ENCODE data around the gene SAA4. TPM values are rescaled to one million over a fixed set of nuclear protein-coding genes. Genes with fewer than 3 reads are reported as not detected.
"Not testable (repeated sequence)": the region's sequence is repeated elsewhere in the genome, so short reads cannot be mapped to it uniquely, and the experiment has no call there.

The SAA4 gene
- total and polyA plus RNA-seq, 10 of the 15 experiments (the other 5 are each of a cell fraction or from before 2014, with no cell fraction given) = not detected

GRCh38 chr11:18269252-18269651 lies 32.6 kb upstream of the SAA4 start:
- peaks cover 12% of the 10 kb centered on the region for H3K4me1 ChIP-seq (ENCODE audit: control insufficient read depth, insufficient read depth, low read length)
- ChIA-PET SMC1A (ENCODE audit: uncharacterized antibody, unreplicated experiment) (interaction anchor here (3.2 kb wide), 1 partner anchor 24 kb away, joined by 19 read pairs; no protein-coding TSS in a partner anchor), RAD21 (ENCODE audit: unreplicated experiment) (interaction anchor here (0.7 to 1.3 kb wide), 2 partner anchors 25 to 115 kb away, joined by 3 to 9 read pairs; no protein-coding TSS in a partner anchor), CTCF (interaction anchor here (0.6 to 2.0 kb wide), 2 partner anchors 26 to 112 kb away, joined by 3 to 16 read pairs; no protein-coding TSS in a partner anchor), POLR2A (interaction anchor here (1.1 kb wide), 1 partner anchor 25 kb away, joined by 3 read pairs; no protein-coding TSS in a partner anchor)
- H4K20me1 ChIP-seq (ENCODE audit: control insufficient read depth, insufficient read depth); H2AFZ ChIP-seq (ENCODE audit: control insufficient read depth, low read depth, low read length); DNase-seq (ENCODE audit: low read depth, low spot score); in situ Hi-C loops (cut with MboI); H3K27ac ChIP-seq (ENCODE audit: control insufficient read depth, insufficient read depth); H3K27me3 ChIP-seq (replicated peaks in 1 of 2; ENCODE audit: control insufficient read depth in 2 of 2, insufficient read depth in 2 of 2, low read length in 1 of 2); BruUV-seq (replicated peaks); H3K4me2 ChIP-seq (ENCODE audit: control insufficient read depth, insufficient read depth); H3K9ac ChIP-seq (ENCODE audit: control insufficient read depth, insufficient read depth, low read length); H3K79me2 ChIP-seq (ENCODE audit: control insufficient read depth, insufficient read depth, low read length); FAIRE-seq; H3K9me3 ChIP-seq (replicated peaks; ENCODE audit: control insufficient read depth, insufficient read depth, low read length); H3K36me3 ChIP-seq (ENCODE audit: control insufficient read depth in 2 of 2, insufficient read depth in 2 of 2, low read length in 1 of 2); H3K4me3 ChIP-seq; intact Hi-C loops (cut with micrococcal nuclease; ENCODE audit: unreplicated experiment); ATAC-seq: not testable (repeated sequence)
- WGBS (ENCODE audit: insufficient coverage, insufficient replicate concordance, low lambda C conversion rate, missing lambda C conversion rate) = 100% methylated on average over 1 of the region's 5 CpGs

GRCh38 chr11:18267335-18268133 lies 30.9 kb upstream of the SAA4 start:
- BruUV-seq (replicated peaks) = TSS peak; percentile 63
- H3K27me3 ChIP-seq (replicated peaks in 1 of 2; ENCODE audit: control insufficient read depth in 2 of 2, insufficient read depth in 2 of 2, low read length in 1 of 2); H3K9me3 ChIP-seq (replicated peaks; ENCODE audit: control insufficient read depth, insufficient read depth, low read length); H3K4me3 ChIP-seq; H3K36me3 ChIP-seq (ENCODE audit: control insufficient read depth in 2 of 2, insufficient read depth in 2 of 2, low read length in 1 of 2); H3K9ac ChIP-seq (ENCODE audit: control insufficient read depth, insufficient read depth, low read length); FAIRE-seq; H2AFZ ChIP-seq (ENCODE audit: control insufficient read depth, low read depth, low read length); H4K20me1 ChIP-seq (ENCODE audit: control insufficient read depth, insufficient read depth); POLR2A ChIA-PET; H3K79me2 ChIP-seq (ENCODE audit: control insufficient read depth, insufficient read depth, low read length); in situ Hi-C loops (cut with MboI): not testable (repeated sequence)
- ChIA-PET SMC1A (ENCODE audit: uncharacterized antibody, unreplicated experiment) (interaction anchor here (0.7 to 3.2 kb wide), 2 partner anchors 23 to 259 kb away, joined by 3 to 19 read pairs; partner anchors contain the start of gene TSG101), RAD21 (ENCODE audit: unreplicated experiment) (interaction anchor here (1.5 to 1.6 kb wide), 2 partner anchors 16 to 53 kb away, joined by 4 to 5 read pairs; no protein-coding TSS in a partner anchor), CTCF (interaction anchor here (1.4 kb wide), 1 partner anchor 45 kb away, joined by 3 read pairs; no protein-coding TSS in a partner anchor)
- ATAC-seq (peak; percentile 85), DNase-seq (ENCODE audit: low read depth, low spot score) (peak; percentile 36)
- H3K27ac ChIP-seq (ENCODE audit: control insufficient read depth, insufficient read depth) = peak overlapping the region; percentile 61
- 14% methylated on average over 7 of the region's 10 CpGs for WGBS (ENCODE audit: insufficient coverage, insufficient replicate concordance, low lambda C conversion rate, missing lambda C conversion rate)
- peaks cover 20% of the 10 kb centered on the region for H3K4me1 ChIP-seq (ENCODE audit: control insufficient read depth, insufficient read depth, low read length)
- TF ChIP-seq BHLHE40 (IDR thresholded peaks at IDR 0.05; ENCODE audit: borderline replicate concordance in 1 of 2, low read depth in 2 of 2, low read length in 1 of 2) (peak; percentile 28 to 77; a peak in 2 of 4 replicates), RUNX3 (IDR thresholded peaks at IDR 0.05; ENCODE audit: low read length) (0 out of 2 replicates have a peak, but pooled peaks have one; percentile 37), IKZF1 (conservative IDR thresholded peaks at IDR 0.05) (peak; percentile 77), EED (IDR thresholded peaks at IDR 0.05; ENCODE audit: low read depth) (peak; percentile 79), ATF7 (IDR thresholded peaks at IDR 0.05; ENCODE audit: low read depth) (0 out of 2 replicates have a peak, but pooled peaks have one; percentile 30), ETV6 (conservative IDR thresholded peaks at IDR 0.05 in 1 of 2, IDR thresholded peaks at IDR 0.05 in 1 of 2; ENCODE audit: borderline replicate concordance in 1 of 2, low read depth in 1 of 2) (0 out of 4 replicates have a peak, but pooled peaks of 1 of the 2 experiments have one; percentile 22), IKZF2 (IDR thresholded peaks at IDR 0.05) (peak; percentile 84 to 85), JUNB (IDR thresholded peaks at IDR 0.05) (peak; percentile 47)
- intact Hi-C loops (cut with micrococcal nuclease; ENCODE audit: unreplicated experiment) = loop anchor here (1.0 kb wide), 1 partner anchor 21 kb away; no protein-coding TSS in a partner anchor
- H3K4me2 ChIP-seq (ENCODE audit: control insufficient read depth, insufficient read depth) = peak overlapping the region; percentile 63

All from GM12878 (cell line).